NT2/D1 (cell line): ENCODE data around the gene CMKLR1.

Experiments used
- DNase-seq: peaks from one replicate; pipeline ENCODE4 v3.0.0-alpha.2; 2011; ENCODE audit warnings: low read depth, low spot score
- H3K27me3 ChIP-seq: 2 replicates; pipeline ENCODE4 v1.6.0; 2011; ENCODE audit warnings: mild to moderate bottlenecking; ENCODE audit not compliant: insufficient read length, insufficient read depth
- H3K36me3 ChIP-seq: 2 replicates; pipeline ENCODE4 v1.6.1; 2011; ENCODE audit warnings: mild to moderate bottlenecking, low read length, mixed read lengths; ENCODE audit not compliant: insufficient read depth, insufficient read length
- H3K4me1 ChIP-seq: 2 replicates; pipeline ENCODE4 v1.5.1; 2011; ENCODE audit not compliant: insufficient read depth, insufficient read length
- H3K4me3 ChIP-seq: 2 replicates; pipeline ENCODE4 v1.5.1; 2011; ENCODE audit warnings: low read depth; ENCODE audit not compliant: insufficient read length
- H3K9ac ChIP-seq: 2 replicates; pipeline ENCODE4 v1.6.0; 2011; ENCODE audit warnings: low read depth; ENCODE audit not compliant: insufficient read length
- H3K9me3 ChIP-seq: 2 replicates; pipeline ENCODE4 v1.5.1; 2011; ENCODE audit warnings: mild to moderate bottlenecking, low read length; ENCODE audit not compliant: insufficient read depth
- SUZ12 ChIP-seq: IDR thresholded peaks from 2 replicates; pipeline ENCODE4 v1.6.1; 2011; ENCODE audit not compliant: insufficient read length, insufficient read depth; ENCODE audit errors: extremely low read depth
- YY1 ChIP-seq: IDR thresholded peaks from 2 replicates; pipeline ENCODE4 v1.6.1; 2011; ENCODE audit not compliant: insufficient read length, insufficient read depth
- ZNF274 ChIP-seq: IDR thresholded peaks from 2 replicates; pipeline ENCODE4 v1.6.1; 2011; ENCODE audit warnings: mild to moderate bottlenecking, low read depth, low read length

CMKLR1 gene

DNA sequence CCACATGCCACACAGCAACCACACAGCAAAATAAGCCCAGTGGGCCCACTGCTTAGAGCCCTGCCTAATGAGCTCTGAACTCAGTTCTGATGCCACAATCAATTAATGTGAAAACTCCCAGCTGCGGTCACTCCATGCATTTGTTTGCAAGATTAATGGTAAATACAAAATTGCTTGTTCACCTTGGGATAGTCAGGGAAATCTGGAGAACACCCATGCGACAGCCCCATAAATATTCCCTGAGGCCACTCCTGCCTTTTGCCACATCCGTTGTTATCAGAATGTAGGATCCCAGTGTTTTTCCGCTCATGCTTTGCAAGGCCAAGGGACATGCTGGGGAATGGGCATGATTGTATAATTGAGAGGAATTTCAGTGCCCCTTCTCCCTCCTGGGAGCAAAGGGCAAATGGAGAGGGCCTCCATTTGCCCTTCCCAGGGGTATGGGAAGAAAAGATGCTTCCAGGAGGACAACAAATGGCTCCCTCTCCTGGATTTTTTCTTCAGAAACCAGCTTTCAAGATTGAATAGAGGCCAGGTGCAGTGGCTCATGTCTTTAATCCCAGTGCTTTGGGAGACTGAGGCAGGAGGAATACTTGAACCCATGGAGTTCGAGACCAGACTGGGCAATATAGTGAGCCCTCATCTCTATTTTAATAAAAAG, 30.8 kb upstream of the CMKLR1 start:
- H3K4me3 ChIP-seq: no peak overlapping the region
- TF ChIP-seq YY1: no peak
- TF ChIP-seq SUZ12: no peak
- TF ChIP-seq ZNF274: no peak
- no peaks in the 10 kb centered on the region for H3K27me3 ChIP-seq
- H3K9me3 ChIP-seq: peaks cover 18% of the 10 kb centered on the region; the same call in 1 of the 2 replicates
- H3K36me3 ChIP-seq: no peaks in the 10 kb centered on the region
- H3K9ac ChIP-seq: no peak overlapping the region
- H3K4me1 ChIP-seq: no peaks in the 10 kb centered on the region
- no peak for DNase-seq

DNA sequence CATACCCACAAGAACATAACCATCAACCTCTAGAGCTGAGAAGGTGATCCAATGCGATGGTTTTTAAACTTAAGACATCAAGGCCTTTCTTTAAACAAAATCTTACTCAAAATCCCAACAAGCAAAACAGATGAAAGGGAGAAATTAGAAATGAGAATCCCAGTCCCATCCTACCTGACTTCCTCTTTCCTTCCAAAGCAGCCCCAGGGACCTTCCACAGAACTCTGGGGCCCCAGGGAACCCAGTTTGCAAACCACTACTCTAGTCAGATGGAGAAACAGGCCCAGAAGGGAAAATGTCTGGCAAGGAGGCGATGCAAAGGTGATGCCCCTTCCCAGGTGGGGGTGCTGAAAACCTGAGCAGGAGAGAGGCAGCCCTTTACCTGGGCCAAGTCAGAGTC, 29.0 kb upstream of the CMKLR1 start:
- Histone ChIP-seq H3K4me3 (no peak overlapping the region), H3K9me3 (peaks cover 5% of the 10 kb centered on the region; the same call in 1 of the 2 replicates), H3K27me3 (no peaks in the 10 kb centered on the region), H3K9ac (no peak overlapping the region), H3K4me1 (no peaks in the 10 kb centered on the region), H3K36me3 (no peaks in the 10 kb centered on the region)
- TF ChIP-seq ZNF274: no peak
- TF ChIP-seq YY1: no peak
- TF ChIP-seq SUZ12: no peak
- DNase-seq: no peak

- Histone ChIP-seq H3K36me3 (no peaks in the 10 kb centered on the region), H3K27me3 (no peaks in the 10 kb centered on the region), H3K4me1 (no peaks in the 10 kb centered on the region), H3K4me3 (no peak overlapping the region), H3K9me3 (no peaks in the 10 kb centered on the region), H3K9ac (no peak overlapping the region)
- no peak for DNase-seq
- TF ChIP-seq ZNF274: no peak
- TF ChIP-seq SUZ12: no peak
- no peak for TF ChIP-seq YY1
Observed at GRCh38 chr12:108367436-108367835, 28.3 kb upstream of the CMKLR1 start.

GRCh38 chr12:108365324-108365723, 26.2 kb upstream of the CMKLR1 start:
- no peak for TF ChIP-seq ZNF274
- TF ChIP-seq SUZ12: no peak
- TF ChIP-seq YY1: no peak
- H3K4me1 ChIP-seq: no peaks in the 10 kb centered on the region
- H3K27me3 ChIP-seq: no peaks in the 10 kb centered on the region
- no peaks in the 10 kb centered on the region for H3K36me3 ChIP-seq
- no peak overlapping the region for H3K4me3 ChIP-seq
- H3K9ac ChIP-seq: no peak overlapping the region
- no peak for DNase-seq
- no peaks in the 10 kb centered on the region for H3K9me3 ChIP-seq

- Histone ChIP-seq H3K9me3 (no peaks in the 10 kb centered on the region), H3K4me1 (no peaks in the 10 kb centered on the region), H3K9ac (no peak overlapping the region), H3K4me3 (no peak overlapping the region), H3K27me3 (no peaks in the 10 kb centered on the region), H3K36me3 (no peaks in the 10 kb centered on the region)
- TF ChIP-seq SUZ12 (no peak), ZNF274 (no peak), YY1 (no peak)
- no peak for DNase-seq
Observed at GRCh38 chr12:108364879-108365278, 25.8 kb upstream of the CMKLR1 start.

DNA sequence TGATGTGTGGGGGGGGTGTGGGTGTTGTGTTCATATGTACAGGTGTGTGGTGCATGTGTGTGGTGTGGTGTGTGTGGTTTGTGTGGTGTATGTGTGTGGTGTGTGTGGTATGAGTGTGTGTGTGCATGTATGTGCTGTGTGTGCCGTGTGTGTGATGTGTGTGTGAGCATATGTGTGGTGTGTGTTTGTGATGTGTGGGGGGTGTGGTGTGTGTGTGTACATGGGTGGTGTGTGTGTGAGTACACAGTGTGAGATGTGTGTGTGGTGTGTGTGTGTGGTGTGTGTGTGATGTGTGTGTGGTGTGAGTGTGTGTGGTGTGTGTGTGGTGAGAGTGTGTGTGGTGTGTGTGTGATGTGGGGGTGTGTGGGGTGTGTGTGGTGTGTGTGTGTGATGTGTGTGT, 24.5 kb upstream of the CMKLR1 start:
- peaks cover 3% of the 10 kb centered on the region for H3K4me1 ChIP-seq
- H3K9ac ChIP-seq: no peak overlapping the region
- H3K27me3 ChIP-seq: no peaks in the 10 kb centered on the region
- DNase-seq: no peak
- no peaks in the 10 kb centered on the region for H3K36me3 ChIP-seq
- no peak overlapping the region for H3K4me3 ChIP-seq
- no peaks in the 10 kb centered on the region for H3K9me3 ChIP-seq
- TF ChIP-seq ZNF274: no peak

GRCh38 chr12:108363165-108363564, 24.1 kb upstream of the CMKLR1 start:
- DNase-seq: no peak
- H3K9ac ChIP-seq: no peak overlapping the region
- H3K4me3 ChIP-seq: no peak overlapping the region
- no peaks in the 10 kb centered on the region for H3K27me3 ChIP-seq
- TF ChIP-seq YY1 (no peak), SUZ12 (no peak), ZNF274 (no peak)
- peaks cover 4% of the 10 kb centered on the region for H3K4me1 ChIP-seq
- H3K36me3 ChIP-seq: no peaks in the 10 kb centered on the region
- no peaks in the 10 kb centered on the region for H3K9me3 ChIP-seq
